HCEC 1CT (cell line): ENCODE results near the gene CCM2.
"Not testable (repeated sequence)": the region's sequence is repeated elsewhere in the genome, so short reads cannot be mapped to it uniquely, and the experiment has no call there.

Experiments used
- DNase-seq: peaks from one replicate; pipeline ENCODE4 v3.0.0-alpha.2; 2017

Gene CCM2

GRCh38 chr7:45105588-45106188 lies 105.7 kb downstream of the CCM2 start:
- no peak for DNase-seq

- DNase-seq: no peak
Observed at GRCh38 chr7:45106820-45107219, 106.8 kb downstream of the CCM2 start.

GRCh38 chr7:45107356-45107755 lies 107.4 kb downstream of the CCM2 start:
- DNase-seq: no peak

DNA sequence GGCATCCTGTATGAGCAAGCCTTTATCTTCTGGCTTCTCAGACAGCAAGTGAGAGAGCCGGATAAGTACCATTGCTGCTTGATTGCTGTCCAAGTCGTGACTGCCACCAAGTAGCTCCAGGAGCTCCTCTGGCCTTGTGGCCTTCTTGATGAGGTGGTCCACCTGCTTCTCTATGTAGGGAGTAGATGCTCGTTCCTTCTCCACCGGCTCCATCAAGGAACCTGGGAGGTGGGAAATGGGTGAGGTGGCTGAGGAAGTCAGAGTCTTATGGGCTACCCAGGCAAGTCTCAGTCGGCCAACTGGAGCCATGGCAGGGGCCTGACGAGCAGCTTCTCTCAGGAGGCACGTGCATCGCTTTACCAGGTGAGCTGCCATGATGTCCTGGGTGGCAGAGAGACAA lies 108.9 kb downstream of the CCM2 start:
- DNase-seq: no peak

GRCh38 chr7:45111298-45112223 lies 111.6 kb downstream of the CCM2 start, which contains the start of gene TBRG4:
Gene TBRG4, minus strand, starts transcription at chr7:45111697. Its CDS starts 2,460 bp downstream, at chr7:45109237.
- DNase-seq: peak; percentile 92

DNA sequence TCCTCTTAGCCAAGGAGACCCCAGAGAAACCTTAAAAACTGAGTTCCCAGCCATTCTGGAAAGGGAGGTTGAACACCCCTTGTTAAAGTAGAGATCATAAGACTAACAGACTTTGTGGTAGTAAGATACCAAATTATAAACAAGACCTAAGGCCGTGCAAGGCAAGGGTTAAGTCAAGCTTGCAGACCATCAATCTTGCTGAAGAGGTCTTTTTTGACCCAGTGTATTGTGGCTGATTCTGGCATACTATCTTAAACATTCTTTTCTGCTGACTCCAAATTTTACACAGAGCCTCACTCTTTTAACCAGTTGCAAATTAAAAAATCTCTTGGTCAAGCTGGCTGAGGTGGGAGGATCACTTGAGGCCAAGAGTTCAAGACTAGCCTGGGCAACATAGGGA lies 112.6 kb downstream of the CCM2 start:
- DNase-seq: no peak

GRCh38 chr7:45114257-45114656 lies 114.3 kb downstream of the CCM2 start:
- not testable (repeated sequence) for DNase-seq

DNA sequence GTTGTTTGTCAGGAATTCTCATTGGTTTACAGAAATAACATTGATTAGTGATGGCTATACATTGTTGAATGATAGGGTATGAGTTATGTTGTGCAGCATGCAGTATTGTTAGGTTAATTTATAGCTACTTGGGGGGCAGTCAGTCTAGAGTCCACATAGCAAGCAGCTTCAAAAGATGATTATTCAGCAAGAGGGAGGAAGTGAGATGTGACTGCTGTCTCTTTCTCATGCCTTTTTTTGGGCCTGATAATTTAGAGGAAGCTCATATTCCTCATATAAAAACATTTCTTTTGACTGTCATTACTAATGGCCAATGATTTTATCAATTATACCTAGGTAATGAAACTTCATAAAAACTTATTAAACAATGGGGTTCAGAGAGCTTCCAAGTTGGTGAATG lies 114.9 kb downstream of the CCM2 start:
- no peak for DNase-seq

- no peak for DNase-seq
Observed at GRCh38 chr7:45116048-45116447, 116.0 kb downstream of the CCM2 start.

DNA sequence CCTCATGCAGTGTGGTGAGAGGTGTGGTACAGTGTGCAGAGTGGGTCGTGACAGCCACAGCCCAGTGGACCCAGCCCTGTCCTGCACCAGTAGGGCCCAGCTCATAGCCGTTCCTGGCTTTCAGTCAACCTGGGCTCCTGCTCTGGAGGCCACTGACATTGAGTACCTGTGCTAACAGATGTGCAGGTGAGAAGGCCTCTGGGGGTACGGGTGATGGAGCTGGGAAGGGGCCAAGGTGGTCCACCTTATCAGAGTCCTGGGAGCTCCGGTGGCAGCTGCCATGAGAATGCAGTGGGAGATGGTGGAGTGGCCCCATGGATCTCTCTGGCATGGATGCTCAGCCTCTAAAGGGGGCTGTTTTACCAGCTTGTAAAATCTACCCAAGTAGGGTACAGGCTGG lies 117.6 kb downstream of the CCM2 start:
- no peak for DNase-seq

- DNase-seq: no peak
Observed at GRCh38 chr7:45118292-45118691, 118.3 kb downstream of the CCM2 start.

DNA sequence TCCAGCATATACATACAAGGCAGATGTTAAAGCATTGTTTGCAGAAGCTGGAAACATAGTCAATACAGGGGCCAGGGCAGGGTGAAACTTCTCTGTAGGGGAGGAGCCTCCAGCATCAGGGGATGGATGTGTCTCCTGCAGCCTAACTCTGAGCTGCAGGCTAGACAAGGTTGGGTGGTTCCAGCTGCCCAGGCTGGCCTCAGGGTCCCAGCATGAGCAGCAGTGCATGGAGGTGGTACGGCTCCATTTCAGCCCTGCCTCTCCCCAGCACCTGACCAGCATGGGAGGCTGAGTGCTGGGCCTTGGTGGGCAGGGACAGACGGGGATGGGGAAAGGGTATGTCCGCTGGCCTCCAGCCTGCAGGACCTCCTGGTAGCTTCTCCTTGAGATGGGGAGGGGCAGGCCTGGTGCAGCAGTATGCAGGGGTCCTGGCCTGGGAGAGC lies 118.9 kb downstream of the CCM2 start:
- DNase-seq: no peak

- no peak for DNase-seq
Observed at GRCh38 chr7:45119550-45119949, 119.5 kb downstream of the CCM2 start.

DNA sequence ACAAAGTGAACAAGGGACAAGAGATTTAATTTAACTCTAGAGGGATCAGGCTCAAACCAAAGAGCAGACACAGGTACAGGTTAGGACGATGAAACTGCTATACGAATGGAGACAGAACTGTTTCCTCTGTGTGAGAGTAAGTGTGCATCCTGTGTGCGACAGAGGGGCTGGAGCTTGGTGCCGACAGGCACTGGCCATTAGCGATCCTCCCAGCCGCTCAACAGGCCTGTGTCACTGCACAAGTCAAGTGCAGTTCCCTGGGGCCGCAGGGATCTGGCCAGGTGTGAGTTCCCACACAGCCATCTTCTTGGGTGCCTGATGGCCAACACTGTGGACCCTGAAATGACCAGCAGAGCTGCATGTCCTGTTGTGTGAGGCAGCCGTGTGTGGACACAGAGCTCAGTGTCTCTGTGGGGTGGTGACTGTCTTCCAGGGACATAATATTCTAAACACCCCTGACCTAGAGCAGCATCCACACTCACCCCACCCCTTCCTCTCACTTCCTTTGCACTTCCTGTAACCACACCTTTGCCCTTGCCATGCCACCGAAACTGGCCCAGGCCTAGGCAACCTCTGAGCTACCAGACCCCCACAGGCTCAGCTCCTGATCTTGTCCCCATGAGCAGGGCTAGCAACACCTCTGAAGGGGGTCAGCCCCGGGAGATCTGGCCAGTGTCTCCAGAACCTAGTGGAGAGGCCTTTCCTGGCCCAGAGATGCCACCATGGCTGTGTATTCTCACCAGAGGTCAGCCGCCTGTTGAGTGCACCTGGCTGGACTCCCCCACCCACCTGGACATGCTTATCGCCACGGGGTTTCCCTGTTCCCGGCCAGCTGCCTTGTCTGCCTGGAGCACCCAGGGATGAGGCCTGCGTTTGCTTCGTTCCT lies 123.2 kb downstream of the CCM2 start:
- no peak for DNase-seq

- no peak for DNase-seq
Observed at GRCh38 chr7:45123913-45124710, 124.1 kb downstream of the CCM2 start.

DNA sequence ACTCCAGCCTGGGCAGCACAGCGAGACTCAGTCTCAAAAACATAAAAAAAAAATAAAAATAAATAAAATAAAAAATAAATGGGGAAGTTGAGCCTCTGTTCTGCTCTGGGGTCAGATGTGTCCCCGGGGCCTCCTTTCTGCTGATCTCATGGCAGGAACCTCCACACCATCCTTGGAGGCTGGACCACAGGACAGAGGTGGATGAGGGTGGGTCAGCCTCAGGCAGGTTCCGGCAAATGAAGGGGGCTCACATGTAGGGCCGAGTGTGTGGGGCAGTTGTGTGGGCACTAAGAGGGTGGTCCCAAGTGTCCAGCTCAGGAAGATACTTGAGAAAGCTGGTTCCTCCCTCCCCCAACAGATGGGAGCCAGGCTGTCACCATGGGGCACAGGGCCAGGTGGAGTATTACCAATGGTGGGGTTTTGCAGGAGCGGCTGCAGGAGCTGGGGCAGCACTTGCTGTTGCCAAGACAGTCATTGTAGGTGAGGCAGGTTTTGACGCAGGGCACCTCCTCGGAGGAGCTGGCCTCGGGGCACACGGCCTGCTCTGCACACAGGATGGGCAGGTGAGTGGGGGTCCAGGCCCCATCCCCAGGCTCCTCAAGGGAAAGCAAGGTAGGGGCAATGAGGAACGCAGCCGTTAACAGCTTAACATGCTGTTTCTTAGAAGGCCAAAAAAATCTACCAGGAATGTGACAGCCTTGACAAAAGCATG lies 125.3 kb downstream of the CCM2 start:
- DNase-seq: no peak
